Measurements from ENCODE around the gene CFAP45.

GRCh38 chr1:159877695-159878444 is 22.1 kb downstream of the CFAP45 start:
- TF ChIP-seq POLR2A (IDR thresholded peaks at IDR 0.05): no peak
- TF ChIP-seq, protein P1, sequence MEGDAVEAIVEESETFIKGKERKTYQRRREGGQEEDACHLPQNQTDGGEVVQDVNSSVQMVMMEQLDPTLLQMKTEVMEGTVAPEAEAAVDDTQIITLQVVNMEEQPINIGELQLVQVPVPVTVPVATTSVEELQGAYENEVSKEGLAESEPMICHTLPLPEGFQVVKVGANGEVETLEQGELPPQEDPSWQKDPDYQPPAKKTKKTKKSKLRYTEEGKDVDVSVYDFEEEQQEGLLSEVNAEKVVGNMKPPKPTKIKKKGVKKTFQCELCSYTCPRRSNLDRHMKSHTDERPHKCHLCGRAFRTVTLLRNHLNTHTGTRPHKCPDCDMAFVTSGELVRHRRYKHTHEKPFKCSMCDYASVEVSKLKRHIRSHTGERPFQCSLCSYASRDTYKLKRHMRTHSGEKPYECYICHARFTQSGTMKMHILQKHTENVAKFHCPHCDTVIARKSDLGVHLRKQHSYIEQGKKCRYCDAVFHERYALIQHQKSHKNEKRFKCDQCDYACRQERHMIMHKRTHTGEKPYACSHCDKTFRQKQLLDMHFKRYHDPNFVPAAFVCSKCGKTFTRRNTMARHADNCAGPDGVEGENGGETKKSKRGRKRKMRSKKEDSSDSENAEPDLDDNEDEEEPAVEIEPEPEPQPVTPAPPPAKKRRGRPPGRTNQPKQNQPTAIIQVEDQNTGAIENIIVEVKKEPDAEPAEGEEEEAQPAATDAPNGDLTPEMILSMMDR (IDR thresholded peaks at IDR 0.05): no peak
- no peak for TF ChIP-seq POLR2AphosphoS5 (IDR thresholded peaks at IDR 0.05)
- no peak for TF ChIP-seq EP300 (IDR thresholded peaks at IDR 0.05)
